Endometrium (tissue), 2 donors: ENCODE results near the gene CSRP1.

ENCODE experiments used
- FAIRE-seq: peaks from 2 replicates; lab custom pipeline; 2012; peaks lifted over from hg19 to GRCh38; lab: Jason Lieb, UNC
- donor health status: control.
- donor health status: control.

Gene CSRP1

DNA sequence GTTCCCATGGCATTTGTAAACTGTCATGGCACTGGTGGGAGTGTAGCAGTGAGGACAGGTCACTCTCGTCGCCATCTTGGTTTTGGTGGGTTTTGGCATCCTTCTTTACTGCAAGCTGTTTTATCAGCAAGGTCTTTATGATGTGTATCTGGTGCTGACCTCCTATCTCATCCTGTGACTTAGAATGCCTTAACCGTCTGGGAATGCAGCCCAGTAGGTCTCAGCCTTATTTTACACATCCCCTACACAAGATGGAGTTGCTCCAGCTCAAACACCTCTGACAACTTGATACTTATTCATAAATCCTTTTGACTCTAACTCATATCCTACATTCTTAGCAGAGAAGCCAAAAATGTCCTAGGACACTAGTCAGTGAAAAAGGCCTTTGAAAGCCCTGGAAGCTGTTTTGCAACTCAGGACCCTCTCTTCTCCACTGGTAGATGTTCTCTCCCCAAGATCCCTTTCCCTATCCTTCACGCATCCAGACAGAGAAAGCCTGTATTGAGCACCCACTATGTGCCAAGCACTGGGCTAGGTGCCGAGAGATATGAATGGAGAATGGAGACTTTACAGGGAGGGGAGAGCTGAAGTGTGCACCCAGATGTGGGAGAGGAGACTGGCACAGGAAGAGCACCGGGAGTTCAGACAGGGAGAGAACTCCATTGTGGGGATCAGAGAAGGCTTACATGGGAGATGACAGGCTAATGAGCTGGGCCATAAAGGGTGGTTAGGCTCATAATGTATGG lies 6.7 kb upstream of the CSRP1 start:
- no peak for FAIRE-seq

DNA sequence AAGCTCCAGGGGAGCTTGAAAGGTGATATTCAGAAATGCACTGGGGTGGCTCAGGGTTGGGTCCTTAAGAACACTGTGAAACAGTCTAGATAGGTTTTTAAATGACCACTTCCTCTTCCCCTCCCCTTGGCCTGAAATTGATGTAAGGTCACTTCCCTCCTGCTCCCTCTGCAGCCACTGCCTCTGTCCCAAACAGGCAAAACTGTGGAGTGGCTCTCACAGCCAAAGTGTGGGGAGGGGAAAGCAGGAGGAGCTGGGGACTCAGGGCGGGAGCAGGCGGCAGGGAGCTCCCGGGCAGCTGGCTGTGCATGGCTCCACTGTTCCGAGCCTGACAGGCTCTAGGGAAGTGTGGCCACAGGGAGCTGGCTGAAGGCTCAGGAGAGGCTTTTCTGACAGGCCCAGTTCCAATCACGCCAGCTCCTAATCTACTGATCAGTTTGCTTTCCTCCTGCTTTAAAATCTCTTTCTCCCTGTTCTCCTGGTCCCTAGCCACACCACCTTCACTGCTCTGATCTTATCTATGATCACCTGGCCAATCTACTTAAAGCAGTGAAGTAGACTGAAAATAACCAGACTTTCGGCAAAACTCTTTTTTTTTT lies 5.1 kb upstream of the CSRP1 start:
- FAIRE-seq = no peak

GRCh38 chr1:201511396-201511940 lies 4.5 kb upstream of the CSRP1 start:
- FAIRE-seq = no peak

DNA sequence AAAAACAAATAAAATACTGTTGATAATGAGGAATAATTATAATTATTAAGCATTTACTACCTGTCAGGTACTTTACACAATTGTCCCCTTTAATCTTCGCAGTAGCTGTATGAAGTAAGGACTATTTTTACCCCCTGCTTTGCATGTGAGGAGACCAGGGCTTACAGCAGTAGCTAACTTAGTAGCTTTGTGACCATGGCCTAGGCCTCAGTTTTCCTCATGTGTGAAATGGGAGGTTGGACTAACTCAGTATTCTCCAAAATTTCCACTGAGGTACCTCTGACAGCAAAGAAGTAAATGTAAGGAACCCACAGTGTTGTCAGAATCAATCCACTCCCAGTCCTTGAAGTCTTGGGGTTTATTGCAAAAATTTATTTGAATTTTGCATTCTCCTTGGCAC lies 3.8 kb upstream of the CSRP1 start:
- no peak for FAIRE-seq

GRCh38 chr1:201509601-201510374 lies 2.9 kb upstream of the CSRP1 start:
- no peak for FAIRE-seq

GRCh38 chr1:201508809-201509208 lies 1.9 kb upstream of the CSRP1 start:
- FAIRE-seq = no peak

DNA sequence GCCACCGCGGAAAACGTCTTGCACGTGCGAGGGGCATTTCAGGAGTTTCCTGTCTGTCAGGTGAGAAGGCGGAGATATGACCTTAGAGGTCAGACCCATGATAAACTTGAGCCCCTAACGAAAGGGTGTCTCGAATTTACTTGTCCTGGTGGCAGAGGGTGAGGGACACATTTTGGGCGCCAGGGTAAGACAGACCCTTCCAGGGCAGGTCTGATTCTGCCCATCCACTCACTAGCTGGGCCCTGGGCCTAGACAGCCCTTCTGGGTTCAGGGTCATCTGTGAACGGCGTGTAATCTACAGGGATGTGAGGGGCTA lies 395 bp upstream of the CSRP1 start:
- no peak for FAIRE-seq

DNA sequence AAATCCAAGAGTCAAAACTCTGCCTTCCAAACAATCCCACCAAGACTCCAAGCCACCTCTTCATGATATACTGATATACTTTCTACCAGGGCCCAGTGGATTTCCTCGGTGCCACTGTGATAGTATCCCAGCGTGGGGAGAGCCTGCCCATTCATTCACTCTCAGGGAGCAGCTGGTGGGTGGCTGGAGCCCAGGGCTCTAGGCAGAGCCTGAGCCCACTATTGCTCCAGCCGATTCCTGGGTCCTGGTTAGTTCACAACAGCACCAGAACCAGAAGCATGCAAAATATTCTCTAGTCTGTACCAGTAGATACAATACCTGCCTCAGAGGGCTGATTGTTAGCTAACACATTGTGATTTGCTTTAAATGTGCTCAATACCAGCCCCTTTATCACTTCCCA lies 831 bp downstream of the CSRP1 start:
- FAIRE-seq = no peak

DNA sequence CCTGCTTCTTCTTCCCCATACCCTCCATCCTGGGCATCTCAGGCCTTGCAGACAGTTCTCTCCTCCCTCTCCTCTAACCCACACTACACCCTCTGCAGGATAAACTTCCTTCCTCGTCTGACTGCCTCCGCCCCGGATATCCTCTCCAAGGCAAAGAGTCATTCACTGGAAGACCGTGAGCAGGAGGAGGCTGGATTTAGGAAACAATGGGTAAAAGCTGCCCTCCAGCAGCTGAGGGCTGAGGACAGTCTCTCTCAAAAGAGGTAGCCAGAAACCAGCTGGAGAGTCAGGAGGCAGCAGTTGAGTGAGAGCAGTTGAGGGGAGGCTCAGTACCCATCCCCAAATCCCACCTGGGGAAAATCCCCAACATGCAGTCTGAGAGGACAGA lies 1.4 kb downstream of the CSRP1 start:
- no peak for FAIRE-seq

- FAIRE-seq = no peak
Observed at GRCh38 chr1:201504799-201505502, 2.0 kb downstream of the CSRP1 start.

DNA sequence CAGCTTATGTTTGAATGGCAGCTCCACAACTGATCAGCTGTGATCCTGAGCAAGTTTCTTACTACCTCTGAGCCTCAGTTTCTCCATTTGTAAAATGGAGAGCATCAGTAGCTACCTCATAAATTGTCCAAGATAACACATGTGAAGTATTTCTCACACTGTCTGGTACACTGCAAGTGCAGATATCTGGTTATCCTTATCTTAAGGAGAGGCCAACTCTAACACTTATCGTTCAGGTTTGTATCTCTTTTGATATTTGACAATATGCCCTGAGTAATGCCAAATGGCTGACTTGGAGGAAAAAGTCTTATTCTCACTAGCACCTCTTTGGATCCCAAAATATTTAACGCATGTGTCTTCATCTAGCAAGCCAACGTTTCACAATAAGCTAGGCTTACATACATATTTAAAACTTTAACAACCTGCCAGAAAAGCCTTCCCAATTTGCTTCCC lies 2.7 kb downstream of the CSRP1 start:
- no peak for FAIRE-seq

DNA sequence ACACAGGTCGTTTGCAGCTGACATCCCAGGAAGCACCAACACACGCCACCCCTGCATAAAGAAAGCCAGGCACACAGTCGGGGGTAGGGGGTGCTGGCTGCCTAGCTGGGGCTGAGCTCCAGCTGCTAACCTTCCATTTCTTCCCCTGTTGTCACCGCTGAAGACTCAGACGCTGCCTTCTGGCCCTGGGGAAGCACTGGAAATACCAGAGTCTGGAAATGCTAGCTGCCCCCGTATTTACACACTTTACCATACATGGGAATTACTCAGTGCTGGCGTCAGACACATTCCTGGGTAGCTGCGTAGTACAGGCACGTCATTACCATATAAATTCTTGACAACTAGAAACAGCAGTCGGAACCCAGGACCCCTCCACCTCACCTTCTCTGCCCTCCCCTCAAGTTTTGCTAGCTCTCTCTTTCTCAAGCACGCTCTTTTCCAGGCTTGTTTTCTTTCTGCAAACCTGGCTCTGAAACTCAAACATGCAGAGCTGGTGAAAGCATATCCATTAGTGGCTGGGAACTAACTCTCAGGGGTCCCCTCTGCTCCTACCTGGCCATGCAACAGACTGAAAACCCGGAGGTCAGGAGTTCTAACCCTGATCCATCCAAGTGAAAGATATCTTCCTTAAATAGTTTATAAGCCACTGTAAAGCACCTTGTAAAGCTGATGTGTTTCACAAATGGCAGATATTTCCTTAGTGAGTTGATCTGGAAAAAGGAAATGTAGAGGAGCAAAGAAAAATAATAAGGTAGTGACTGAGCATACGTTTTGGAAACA lies 3.3 kb downstream of the CSRP1 start:
- FAIRE-seq = no peak

GRCh38 chr1:201502511-201502857 lies 4.4 kb downstream of the CSRP1 start:
- no peak for FAIRE-seq

GRCh38 chr1:201501812-201502510 lies 5.0 kb downstream of the CSRP1 start:
- FAIRE-seq = no peak

DNA sequence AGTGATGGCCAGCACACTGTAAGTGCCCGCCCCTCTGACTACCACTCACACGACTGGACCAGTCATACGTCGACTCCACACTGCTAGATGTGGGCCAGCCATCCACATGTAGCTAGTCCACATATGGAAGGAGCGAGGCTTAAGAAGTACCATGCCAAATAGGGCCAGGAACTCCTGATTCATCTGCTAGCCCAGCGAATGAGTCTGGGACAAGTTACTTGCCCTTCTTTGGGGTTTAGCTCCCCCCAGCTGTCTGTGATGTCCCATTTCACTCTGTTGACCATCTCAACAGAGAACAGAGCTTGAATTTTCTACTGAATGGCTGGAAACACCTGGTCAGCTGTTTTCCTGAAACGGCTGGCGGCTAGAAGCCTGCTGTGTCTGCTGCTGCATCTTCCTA lies 5.8 kb downstream of the CSRP1 start:
- FAIRE-seq = no peak

DNA sequence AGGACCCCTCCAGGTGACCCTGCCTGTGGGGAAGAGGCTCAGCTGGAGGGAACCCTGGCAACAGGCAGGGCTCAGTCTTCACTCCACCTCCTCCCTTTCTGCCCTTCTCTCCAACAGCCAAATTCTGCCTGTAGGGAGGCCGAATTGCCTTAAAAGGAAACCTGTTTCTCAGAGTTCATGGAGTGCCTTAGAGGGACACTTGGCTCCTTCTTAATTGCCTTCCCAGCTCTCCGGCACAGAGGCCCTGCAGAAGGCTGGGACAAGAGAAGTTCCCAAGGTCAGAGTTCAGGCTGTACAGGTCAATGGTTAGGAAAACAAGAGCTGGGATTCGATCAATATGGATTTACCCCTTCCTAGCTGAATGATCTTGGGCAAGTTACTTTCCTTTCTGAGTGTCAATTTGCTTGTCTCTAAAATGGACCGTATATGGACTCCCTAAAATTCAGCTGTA lies 6.2 kb downstream of the CSRP1 start:
- FAIRE-seq = no peak

DNA sequence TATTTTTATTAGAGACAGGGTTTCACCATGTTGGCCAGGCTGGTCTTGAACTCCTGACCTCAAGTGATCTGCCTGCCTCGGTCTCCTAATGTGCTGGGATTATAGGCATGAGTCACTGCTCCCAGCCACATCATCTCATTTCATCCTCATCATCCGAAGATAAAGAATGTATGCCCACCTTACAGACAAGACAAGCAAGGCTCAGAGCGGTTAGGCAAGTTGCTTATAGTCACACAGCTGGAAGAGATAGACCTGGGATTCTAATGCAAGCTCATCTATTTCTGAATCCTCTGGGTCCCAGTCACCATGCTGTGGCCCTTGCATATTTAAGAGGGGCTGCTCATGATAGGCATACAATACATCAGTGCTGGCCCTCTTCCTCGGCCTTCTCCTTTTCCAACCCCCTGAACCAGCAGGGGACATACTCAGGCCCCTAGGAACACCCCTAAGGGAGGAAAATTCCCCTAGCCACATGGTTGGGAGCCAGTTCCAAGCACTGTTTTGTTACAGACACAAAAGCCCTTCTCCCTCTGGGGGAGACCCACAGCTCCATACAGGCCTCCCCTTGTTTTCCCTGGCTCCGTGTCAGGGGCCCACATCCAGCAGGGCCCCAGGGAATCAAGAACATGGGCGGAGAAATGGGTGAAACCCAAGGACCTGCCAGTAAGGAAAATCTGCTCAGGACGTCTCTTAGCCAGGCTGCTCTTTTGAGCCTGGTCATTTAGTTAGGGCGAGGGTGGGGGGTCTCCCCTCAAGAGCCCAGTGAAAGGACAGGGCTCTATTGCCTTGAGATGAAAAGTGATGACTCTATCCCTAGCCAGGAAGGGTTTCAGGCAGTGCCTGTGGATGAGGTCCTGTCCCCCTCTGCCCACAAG lies 6.9 kb downstream of the CSRP1 start:
- no peak for FAIRE-seq

- no peak for FAIRE-seq
Observed at GRCh38 chr1:201499191-201499590, 7.7 kb downstream of the CSRP1 start.

DNA sequence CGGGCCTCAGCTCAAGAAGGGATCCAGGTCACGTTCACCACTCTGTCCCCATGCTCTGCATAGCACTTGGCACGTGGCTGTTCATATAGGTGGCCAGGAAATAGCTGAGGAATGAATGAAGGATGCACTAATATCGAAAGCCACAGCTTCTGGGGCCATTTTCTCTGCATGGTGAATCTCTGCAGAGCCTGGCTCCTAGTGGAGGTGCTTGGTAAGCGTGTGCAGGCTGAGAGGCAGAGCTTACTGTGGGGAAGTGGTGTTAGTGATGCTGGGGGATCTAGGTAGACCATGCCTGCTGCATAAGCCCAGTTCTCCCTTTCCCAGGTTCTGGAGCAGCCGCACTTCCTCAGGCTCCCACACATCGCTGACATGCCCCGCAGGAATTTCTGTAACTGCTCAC lies 8.3 kb downstream of the CSRP1 start:
- no peak for FAIRE-seq

- no peak for FAIRE-seq
Observed at GRCh38 chr1:201497935-201498509, 8.9 kb downstream of the CSRP1 start.
